IMR-90 (cell line): Measurements from ENCODE around the gene AMN. TPM values are rescaled to one million over a fixed set of nuclear protein-coding genes. Genes with fewer than 3 reads are reported as not detected.

Experiments used
- ATAC-seq: fragments of 200-7000 bp; cut with Tn5 transposase; 2 replicates; pipeline ENCODE4 v1.9.1; 2020; ENCODE audit warnings: low read depth, mild to moderate bottlenecking, moderate library complexity
- BruUV-seq: library from RNA; stranded (reverse); fragments of 400-500 nt; replicated peaks from 2 replicates; lab custom pipeline; 2021; lab: Mats Ljungman, UMichigan
- CTCF ChIA-PET: fragments of 300-600 bp; formaldehyde crosslinking; extraction: SDS; loops from one replicate; lab custom pipeline; 2021; ENCODE audit warnings: antibody characterized with exemption; lab: Yijun Ruan, JAX
- POLR2A ChIA-PET: fragments of 300-600 bp; sonication (Branson Sonifier 250); formaldehyde crosslinking; loops from one replicate; lab custom pipeline; 2022; ENCODE audit warnings: antibody characterized with exemption; ENCODE audit not compliant: unreplicated experiment; lab: Charles Lee
- DNase-seq: peaks from one replicate; pipeline ENCODE4 v3.0.0; 2013
- H2AFZ ChIP-seq: replicated peaks from 2 replicates; pipeline ENCODE3; 2013; ENCODE audit warnings: low read length, mild to moderate bottlenecking; ENCODE audit not compliant: poor library complexity
- H2AK5ac ChIP-seq: 2 replicates; pipeline ENCODE4 v1.6.1; 2013; ENCODE audit warnings: low read depth, low read length, inconsistent platforms
- H2AK9ac ChIP-seq: replicated peaks from 2 replicates; pipeline ENCODE3; 2013; ENCODE audit warnings: mild to moderate bottlenecking, low read depth, low read length, moderate library complexity; ENCODE audit not compliant: poor library complexity
- H2BK120ac ChIP-seq: 2 replicates; pipeline ENCODE4 v1.6.1; 2013; ENCODE audit warnings: low read depth, low read length, inconsistent platforms
- H2BK15ac ChIP-seq: 3 replicates; pipeline ENCODE4 v1.6.1; 2013; ENCODE audit warnings: low read depth, low read length, inconsistent platforms
- H2BK20ac ChIP-seq: 2 replicates; pipeline ENCODE4 v1.6.1; 2013; ENCODE audit warnings: low read depth, mild to moderate bottlenecking, inconsistent platforms, low read length, moderate library complexity
- H2BK5ac ChIP-seq: 2 replicates; pipeline ENCODE4 v1.6.1; 2013; ENCODE audit warnings: mild to moderate bottlenecking, low read depth, low read length, inconsistent platforms; ENCODE audit not compliant: poor library complexity, severe bottlenecking
- H3K14ac ChIP-seq: replicated peaks from 2 replicates; pipeline ENCODE4 v1.6.1; 2013; ENCODE audit warnings: low read depth, low read length, inconsistent platforms
- H3K18ac ChIP-seq: 2 replicates; pipeline ENCODE4 v1.6.1; 2013; ENCODE audit warnings: low read depth, low read length, control low read depth
- H3K23ac ChIP-seq: 2 replicates; pipeline ENCODE4 v1.6.1; 2013; ENCODE audit warnings: low read depth, low read length, inconsistent platforms
- H3K27ac ChIP-seq: 2 replicates; pipeline ENCODE4 v1.5.1; 2013; ENCODE audit warnings: mild to moderate bottlenecking, control low read depth, low read length; ENCODE audit not compliant: insufficient read depth
- H3K27me3 ChIP-seq: 2 replicates; pipeline ENCODE4 v1.6.1; 2013; ENCODE audit warnings: low read length; ENCODE audit not compliant: control insufficient read depth, insufficient read depth
- H3K36me3 ChIP-seq: 2 replicates; pipeline ENCODE4 v1.6.1; 2013; ENCODE audit warnings: low read length, mixed read lengths; ENCODE audit not compliant: control insufficient read depth, insufficient read depth
- H3K4ac ChIP-seq: 2 replicates; pipeline ENCODE4 v1.6.1; 2013; ENCODE audit warnings: low read depth, low read length, inconsistent platforms
- H3K4me1 ChIP-seq: 2 replicates; pipeline ENCODE4 v1.6.1; 2013; ENCODE audit warnings: low read length, mixed read lengths; ENCODE audit not compliant: control insufficient read depth, insufficient read depth
- H3K4me2 ChIP-seq: 2 replicates; pipeline ENCODE4 v1.6.1; 2013; ENCODE audit warnings: low read depth, mild to moderate bottlenecking, control low read depth, low read length, moderate library complexity
- H3K4me3 ChIP-seq: 2 replicates; pipeline ENCODE4 v1.5.1; 2013; ENCODE audit warnings: low read depth, mild to moderate bottlenecking, control low read depth, low read length, moderate library complexity; ENCODE audit not compliant: insufficient read depth
- H3K56ac ChIP-seq: 2 replicates; pipeline ENCODE4 v1.6.1; 2013; ENCODE audit warnings: low read length, inconsistent platforms; ENCODE audit not compliant: insufficient read depth; ENCODE audit errors: extremely low read depth
- H3K79me1 ChIP-seq, 2 experiments: 2 replicates each; pipeline ENCODE4 v1.6.1; 2013; ENCODE audit warnings: low read length in 2 of 2, inconsistent platforms in 1 of 2, low read depth in 1 of 2
- H3K9ac ChIP-seq: 2 replicates; pipeline ENCODE4 v1.6.1; 2013; ENCODE audit warnings: low read depth, low read length, control low read depth
- H3K9me1 ChIP-seq: 2 replicates; pipeline ENCODE4 v1.6.1; 2013; ENCODE audit warnings: low read length, inconsistent platforms; ENCODE audit not compliant: insufficient read depth
- H3K9me3 ChIP-seq: 2 replicates; pipeline ENCODE4 v1.6.1; 2013; ENCODE audit warnings: low read length; ENCODE audit not compliant: control insufficient read depth, insufficient read depth
- H4K20me1 ChIP-seq: 2 replicates; pipeline ENCODE4 v1.6.1; 2013; ENCODE audit warnings: low read length, inconsistent platforms; ENCODE audit not compliant: insufficient read depth
- H4K5ac ChIP-seq: 2 replicates; pipeline ENCODE4 v1.6.1; 2013; ENCODE audit warnings: mild to moderate bottlenecking, low read depth, low read length, control low read depth
- H4K8ac ChIP-seq, 2 experiments: 2 replicates each; pipeline ENCODE4 v1.6.1; 2013; ENCODE audit warnings: low read depth in 2 of 2, low read length in 2 of 2, control low read depth in 1 of 2, inconsistent platforms in 1 of 2
- H4K91ac ChIP-seq: 2 replicates; pipeline ENCODE4 v1.6.1; 2013; ENCODE audit warnings: low read depth, low read length, inconsistent platforms; ENCODE audit not compliant: insufficient read depth
- CEBPB ChIP-seq: IDR thresholded peaks from 2 replicates; pipeline ENCODE4 v1.6.1; 2012; ENCODE audit warnings: low read depth, low read length, improper control_type of control experiment
- MAZ ChIP-seq: IDR thresholded peaks from 2 replicates; pipeline ENCODE4 v1.6.1; 2012; ENCODE audit warnings: low read depth, mild to moderate bottlenecking, low read length, improper control_type of control experiment, moderate library complexity, borderline replicate concordance
- MXI1 ChIP-seq: IDR thresholded peaks from 2 replicates; pipeline ENCODE4 v1.6.1; 2012; ENCODE audit warnings: low read depth, mild to moderate bottlenecking, low read length, moderate library complexity, borderline replicate concordance
- NFE2L2 ChIP-seq: fragments of 150-350 bp; IDR thresholded peaks from 2 replicates; pipeline ENCODE4 v1.6.1; 2016; ENCODE audit warnings: low read depth, mild to moderate bottlenecking, low read length
- RAD21 ChIP-seq: IDR thresholded peaks from 2 replicates; pipeline ENCODE4 v1.6.1; 2012; ENCODE audit warnings: low read length, improper control_type of control experiment
- WGBS, 2 experiments: methylation state at CpG; one replicate each; pipeline versions ENCODE4 v1.1.5 to v1.1.7; 2013; ENCODE audit warnings: missing lambda C conversion rate in 2 of 2; ENCODE audit not compliant: insufficient read length in 1 of 2; ENCODE audit errors: extremely low coverage in 2 of 2; 5-methylcytosine and 5-hydroxymethylcytosine counted together
- dilution Hi-C: fragments of 300-500 bp; cut with HindIII; formaldehyde crosslinking; loops from one replicate; pipeline ENCODE4 v1.14.3; 2018; ENCODE audit warnings: low sequenced_read_pairs; ENCODE audit not compliant: unreplicated experiment
- in situ Hi-C: fragments of 300-500 bp; cut with MboI; formaldehyde crosslinking; loops from 3 replicates; pipeline ENCODE4 v1.14.3; 2019; ENCODE audit warnings: low sequenced_read_pairs, inconsistent platforms, mixed read lengths
- intact Hi-C: fragments of 100-400 bp; cut with micrococcal nuclease; formaldehyde crosslinking; loops from 2 replicates; pipeline ENCODE4 v1.10.0; 2022
- polyA plus RNA-seq, 3 experiments: library from polyadenylated mRNA; depleted of rRNA; stranded (reverse); fragments of >200 nt; gene quantifications; 2 replicates each; pipeline ENCODE4 v1.2.3, GENCODE V29; 2012; ENCODE audit warnings: low replicate concordance in 1 of 3
- total RNA-seq: library from RNA; depleted of rRNA; stranded (reverse); fragments of >200 nt; gene quantifications from 2 replicates; pipeline ENCODE4 v1.2.3, GENCODE V29; 2012
- TF ChIP-seq, protein P1 (sequence below): fragments of 150-350 bp; IDR thresholded peaks from 2 replicates; pipeline ENCODE4 v1.6.1; 2016; ENCODE audit warnings: low read depth, mild to moderate bottlenecking, low read length, moderate library complexity, borderline replicate concordance

AMN gene
- total and polyA plus RNA-seq, 2 of the 4 experiments (the other 2 are of a cell fraction): under 0.01 to 0.24 TPM

DNA sequence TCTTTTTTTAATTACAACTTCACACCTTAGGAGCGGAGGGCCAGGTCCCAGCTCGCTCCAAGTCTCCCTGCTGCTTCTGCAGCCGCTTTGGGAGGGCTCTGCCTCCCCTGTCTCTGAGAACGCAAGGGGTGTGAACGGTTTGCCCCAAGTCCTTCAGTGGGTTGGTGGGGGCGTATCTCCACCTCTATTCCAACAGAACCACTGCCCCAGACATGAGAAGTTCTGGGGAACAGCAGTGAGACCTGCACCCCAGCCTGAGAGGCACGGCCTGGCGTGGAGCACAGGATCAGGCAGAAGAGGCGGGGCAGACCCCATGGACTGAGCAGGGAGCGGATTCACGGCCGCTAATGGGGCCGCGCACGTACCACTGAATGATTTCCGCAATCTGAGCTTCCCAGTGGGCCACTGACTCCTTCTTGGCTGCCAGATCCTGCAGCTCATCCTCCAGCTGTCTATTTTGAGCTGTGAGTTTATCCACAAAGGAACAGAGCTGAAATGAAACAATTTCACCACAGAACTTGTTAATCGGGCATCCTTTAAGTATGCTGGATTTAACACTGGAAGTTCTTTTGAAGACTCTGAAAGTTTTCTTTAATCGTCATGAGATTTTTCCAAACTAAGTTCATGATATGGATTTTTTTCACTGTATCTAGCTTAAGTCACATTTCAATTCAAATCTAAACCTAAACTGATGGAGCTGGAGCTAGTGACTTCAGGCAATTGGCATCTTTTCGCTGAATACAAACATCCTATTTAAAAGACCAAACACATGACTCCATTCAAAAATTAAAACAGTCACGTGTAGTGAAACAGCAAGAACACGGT lies 44.4 kb downstream of the AMN start:
- no peak overlapping the region; a peak in 1 of 4 replicates for H4K8ac ChIP-seq
- DNase-seq (no peak), ATAC-seq (no peak)
- no peaks in the 10 kb centered on the region for H3K9me3 ChIP-seq
- no peak overlapping the region for H3K23ac ChIP-seq
- H2AK9ac ChIP-seq: no peak overlapping the region
- H2BK20ac ChIP-seq: no peak overlapping the region
- no peak overlapping the region for H3K9ac ChIP-seq
- BruUV-seq: no TSS peak
- H2AFZ ChIP-seq: no peak overlapping the region
- TF ChIP-seq CEBPB: no peak
- TF ChIP-seq MXI1: no peak
- TF ChIP-seq, protein P1, sequence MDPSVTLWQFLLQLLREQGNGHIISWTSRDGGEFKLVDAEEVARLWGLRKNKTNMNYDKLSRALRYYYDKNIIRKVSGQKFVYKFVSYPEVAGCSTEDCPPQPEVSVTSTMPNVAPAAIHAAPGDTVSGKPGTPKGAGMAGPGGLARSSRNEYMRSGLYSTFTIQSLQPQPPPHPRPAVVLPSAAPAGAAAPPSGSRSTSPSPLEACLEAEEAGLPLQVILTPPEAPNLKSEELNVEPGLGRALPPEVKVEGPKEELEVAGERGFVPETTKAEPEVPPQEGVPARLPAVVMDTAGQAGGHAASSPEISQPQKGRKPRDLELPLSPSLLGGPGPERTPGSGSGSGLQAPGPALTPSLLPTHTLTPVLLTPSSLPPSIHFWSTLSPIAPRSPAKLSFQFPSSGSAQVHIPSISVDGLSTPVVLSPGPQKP: no peak
- no peak for TF ChIP-seq RAD21
- TF ChIP-seq MAZ: no peak
- TF ChIP-seq NFE2L2: no peak
- no peak overlapping the region for H2BK120ac ChIP-seq
- H3K56ac ChIP-seq: no peak overlapping the region
- H3K4ac ChIP-seq: no peak overlapping the region
- intact Hi-C loops: no loop called here
- H3K4me1 ChIP-seq: no peaks in the 10 kb centered on the region
- WGBS, 2 experiments: 98% methylated on average over 10 of the region's 21 CpGs; no CpG with 5 or more reads in 1 of the 2 experiments
- dilution Hi-C loops: no loop called here
- H2AK5ac ChIP-seq: no peak overlapping the region
- ChIA-PET CTCF (no interaction called here), POLR2A (no interaction called here)
- H3K4me2 ChIP-seq: no peak overlapping the region
- H3K27me3 ChIP-seq: no peaks in the 10 kb centered on the region
- H3K79me1 ChIP-seq: peaks cover 10 to 18% of the 10 kb centered on the region in 2 experiments; a peak in 2 of 4 replicates
- H3K36me3 ChIP-seq: peaks cover 77% of the 10 kb centered on the region
- in situ Hi-C loops: no loop called here
- H3K14ac ChIP-seq: no peak overlapping the region
- no peak overlapping the region for H2BK5ac ChIP-seq
- H3K27ac ChIP-seq: no peak overlapping the region
- no peak overlapping the region for H3K4me3 ChIP-seq
- no peak overlapping the region for H3K18ac ChIP-seq
- no peak overlapping the region for H2BK15ac ChIP-seq
- H4K20me1 ChIP-seq: peaks cover 3% of the 10 kb centered on the region; the same call in 1 of the 2 replicates
- H4K5ac ChIP-seq: no peak overlapping the region
- no peak overlapping the region for H4K91ac ChIP-seq
- H3K9me1 ChIP-seq: no peaks in the 10 kb centered on the region; the same call in 1 of the 2 replicates
